HAP-1 (cell line): ENCODE measurements around the gene ATP2B3.
A peak's percentile ranks its signal among the peaks of the same experiment; 100 is the strongest.

Experiments
- DNase-seq, 2 experiments: peaks; one replicate each; pipeline ENCODE4 v3.0.0-alpha.2; 2016 to 2020; ENCODE audit warnings: low spot score in 2 of 2
- H3K27me3 ChIP-seq: fragments of 250-450 bp; sonication (Bioruptor Pico); 2 replicates; pipeline ENCODE4 v1.5.1; 2020; ENCODE audit warnings: low read depth, mild to moderate bottlenecking, moderate library complexity
- H3K36me3 ChIP-seq: fragments of 250-450 bp; sonication (Bioruptor Pico); replicated peaks from 2 replicates; pipeline ENCODE4 v1.5.1; 2020; ENCODE audit warnings: mild to moderate bottlenecking
- H3K4me1 ChIP-seq: fragments of 250-450 bp; sonication (Bioruptor Pico); 2 replicates; pipeline ENCODE4 v1.5.1; 2020; ENCODE audit warnings: mild to moderate bottlenecking
- H3K4me3 ChIP-seq: fragments of 250-450 bp; sonication (Bioruptor Pico); 2 replicates; pipeline ENCODE4 v1.5.1; 2020; ENCODE audit warnings: mild to moderate bottlenecking, moderate library complexity
- H3K9me3 ChIP-seq: fragments of 250-450 bp; sonication (Bioruptor Pico); 2 replicates; pipeline ENCODE4 v1.5.1; 2020; ENCODE audit warnings: mild to moderate bottlenecking, moderate library complexity
- in situ Hi-C: fragments of 300-500 bp; cut with MboI; formaldehyde crosslinking; loops from 3 replicates; pipeline ENCODE4 v1.14.3; 2020; ENCODE audit warnings: low sequenced_read_pairs, inconsistent platforms, mixed read lengths

Gene ATP2B3

GRCh38 chrX:153517423-153517822, at the start of gene ATP2B3:
Gene ATP2B3 (plus strand): TSS chrX:153517642. CDS start chrX:153536248, 18,606 bp downstream.
- no peaks in the 10 kb centered on the region for H3K9me3 ChIP-seq
- no peaks in the 10 kb centered on the region for H3K36me3 ChIP-seq
- peaks cover 18% of the 10 kb centered on the region for H3K27me3 ChIP-seq
- no peaks in the 10 kb centered on the region for H3K4me1 ChIP-seq
- DNase-seq: no peak
- H3K4me3 ChIP-seq: no peak within 1 kb of the TSS
- in situ Hi-C loops: no loop called here

GRCh38 chrX:153468008-153468580, 49.3 kb upstream of the ATP2B3 start:
- in situ Hi-C loops: no loop called here
- Histone ChIP-seq H3K27me3 (no peaks in the 10 kb centered on the region), H3K9me3 (no peaks in the 10 kb centered on the region), H3K36me3 (peaks cover 35% of the 10 kb centered on the region), H3K4me3 (no peak overlapping the region), H3K4me1 (no peaks in the 10 kb centered on the region)
- no peak for DNase-seq

- Histone ChIP-seq H3K9me3 (no peaks in the 10 kb centered on the region), H3K27me3 (no peaks in the 10 kb centered on the region), H3K4me3 (peak overlapping the region; percentile 89), H3K36me3 (peaks cover 25% of the 10 kb centered on the region), H3K4me1 (no peaks in the 10 kb centered on the region)
- in situ Hi-C loops: no loop called here
- peak; percentile 17 to 76 for DNase-seq
These were observed 47.5 kb upstream of the ATP2B3 start for GRCh38 chrX:153469811-153470410.

GRCh38 chrX:153470411-153471363, 46.8 kb upstream of the ATP2B3 start, which contains the start of gene HAUS7:
Gene HAUS7 (minus strand): TSS chrX:153470576. CDS start chrX:153470557, 19 bp downstream.
- no peaks in the 10 kb centered on the region for H3K4me1 ChIP-seq
- H3K4me3 ChIP-seq: peak within 1 kb of the TSS; percentile 89
- in situ Hi-C loops: no loop called here
- peak; percentile 87 to 95 for DNase-seq
- no peaks in the 10 kb centered on the region for H3K27me3 ChIP-seq
- H3K9me3 ChIP-seq: no peaks in the 10 kb centered on the region
- peaks cover 20% of the 10 kb centered on the region for H3K36me3 ChIP-seq

- in situ Hi-C loops: no loop called here
- no peak overlapping the region for H3K4me3 ChIP-seq
- no peak for DNase-seq
- H3K27me3 ChIP-seq: no peaks in the 10 kb centered on the region
- peaks cover 11% of the 10 kb centered on the region for H3K36me3 ChIP-seq
- H3K4me1 ChIP-seq: no peaks in the 10 kb centered on the region
- no peaks in the 10 kb centered on the region for H3K9me3 ChIP-seq
These were observed 45.7 kb upstream of the ATP2B3 start for GRCh38 chrX:153471663-153472280.

GRCh38 chrX:153473126-153473525, 44.3 kb upstream of the ATP2B3 start:
- Histone ChIP-seq H3K9me3 (no peaks in the 10 kb centered on the region), H3K4me1 (no peaks in the 10 kb centered on the region), H3K4me3 (no peak overlapping the region), H3K27me3 (no peaks in the 10 kb centered on the region), H3K36me3 (peaks cover 11% of the 10 kb centered on the region)
- in situ Hi-C loops: no loop called here
- no peak for DNase-seq

- no peak overlapping the region for H3K4me3 ChIP-seq
- in situ Hi-C loops: no loop called here
- no peak for DNase-seq
- H3K27me3 ChIP-seq: no peaks in the 10 kb centered on the region
- no peaks in the 10 kb centered on the region for H3K9me3 ChIP-seq
- 0 out of 2 replicates have a peak, but pooled peaks cover 4% of the 10 kb centered on the region for H3K36me3 ChIP-seq
- H3K4me1 ChIP-seq: no peaks in the 10 kb centered on the region
These were observed 43.2 kb upstream of the ATP2B3 start for GRCh38 chrX:153474266-153474665.

- Histone ChIP-seq H3K9me3 (no peaks in the 10 kb centered on the region), H3K4me1 (no peaks in the 10 kb centered on the region), H3K27me3 (no peaks in the 10 kb centered on the region), H3K4me3 (no peak overlapping the region), H3K36me3 (0 out of 2 replicates have a peak, but pooled peaks cover 4% of the 10 kb centered on the region)
- in situ Hi-C loops: no loop called here
- no peak for DNase-seq
These were observed 42.7 kb upstream of the ATP2B3 start for GRCh38 chrX:153474718-153475117.

GRCh38 chrX:153475271-153475670, 42.2 kb upstream of the ATP2B3 start:
- H3K4me3 ChIP-seq: no peak overlapping the region
- no peaks in the 10 kb centered on the region for H3K4me1 ChIP-seq
- in situ Hi-C loops: no loop called here
- no peak for DNase-seq
- no peaks in the 10 kb centered on the region for H3K36me3 ChIP-seq
- no peaks in the 10 kb centered on the region for H3K9me3 ChIP-seq
- no peaks in the 10 kb centered on the region for H3K27me3 ChIP-seq

GRCh38 chrX:153475751-153476281, 41.6 kb upstream of the ATP2B3 start:
- in situ Hi-C loops: no loop called here
- DNase-seq: no peak
- Histone ChIP-seq H3K9me3 (no peaks in the 10 kb centered on the region), H3K4me3 (no peak overlapping the region), H3K36me3 (no peaks in the 10 kb centered on the region), H3K4me1 (no peaks in the 10 kb centered on the region), H3K27me3 (no peaks in the 10 kb centered on the region)

GRCh38 chrX:153476666-153477363, 40.6 kb upstream of the ATP2B3 start:
- DNase-seq: no peak
- H3K9me3 ChIP-seq: no peaks in the 10 kb centered on the region
- no peaks in the 10 kb centered on the region for H3K4me1 ChIP-seq
- no peaks in the 10 kb centered on the region for H3K27me3 ChIP-seq
- no peak overlapping the region for H3K4me3 ChIP-seq
- in situ Hi-C loops: no loop called here
- H3K36me3 ChIP-seq: no peaks in the 10 kb centered on the region

- H3K36me3 ChIP-seq: no peaks in the 10 kb centered on the region
- no peak overlapping the region for H3K4me3 ChIP-seq
- in situ Hi-C loops: no loop called here
- H3K9me3 ChIP-seq: no peaks in the 10 kb centered on the region
- H3K4me1 ChIP-seq: no peaks in the 10 kb centered on the region
- no peak for DNase-seq
- no peaks in the 10 kb centered on the region for H3K27me3 ChIP-seq
These were observed 40.0 kb upstream of the ATP2B3 start for GRCh38 chrX:153477364-153477857.

- no peak for DNase-seq
- Histone ChIP-seq H3K4me1 (no peaks in the 10 kb centered on the region), H3K27me3 (no peaks in the 10 kb centered on the region), H3K4me3 (no peak overlapping the region), H3K9me3 (no peaks in the 10 kb centered on the region), H3K36me3 (no peaks in the 10 kb centered on the region)
- in situ Hi-C loops: no loop called here
These were observed 39.5 kb upstream of the ATP2B3 start for GRCh38 chrX:153477901-153478300.
